HEK293 (cell line): ENCODE data around the gene PDE12.

Experiments used
- CTCF ChIA-PET: fragments of 350-600 bp; formaldehyde crosslinking; extraction: SDS; loops from one replicate; lab custom pipeline; 2021; ENCODE audit warnings: antibody characterized with exemption; lab: Yijun Ruan, JAX
- POLR2A ChIA-PET: fragments of 300-600 bp; formaldehyde crosslinking; extraction: SDS; loops from one replicate; lab custom pipeline; 2020; ENCODE audit warnings: antibody characterized with exemption, inconsistent platforms; lab: Yijun Ruan, JAX
- H3K27ac ChIP-seq: fragments of 200-500 bp; sonication (Bioruptor generic); 2 replicates; pipeline ENCODE4 v1.5.1; 2014; ENCODE audit warnings: low read depth, low read length, control low read depth, inconsistent platforms; ENCODE audit errors: extremely low read depth
- H3K36me3 ChIP-seq, 2 experiments: fragments of 200-500 bp in 1 of 2; sonication (Bioruptor generic) in 1 of 2; 1 replicate in 1 of 2; 2 replicates in 1 of 2; pipeline ENCODE4 v1.5.1; 2014 to 2017; ENCODE audit warnings: inconsistent platforms in 2 of 2, low read length in 2 of 2; ENCODE audit not compliant: control insufficient read depth in 2 of 2, insufficient read depth in 1 of 2
- H3K4me1 ChIP-seq: fragments of 200-500 bp; sonication (Bioruptor generic); 2 replicates; pipeline ENCODE4 v1.5.1; 2014; ENCODE audit warnings: mild to moderate bottlenecking, low read length, inconsistent platforms; ENCODE audit not compliant: control insufficient read depth, insufficient read depth
- H3K4me3 ChIP-seq: 2 replicates; pipeline ENCODE4 v1.5.1; 2011; ENCODE audit warnings: low read depth, mild to moderate bottlenecking, control low read depth, low read length, moderate library complexity
- H3K9me3 ChIP-seq: fragments of 200-500 bp; sonication (Bioruptor generic); 2 replicates; pipeline ENCODE4 v1.5.1; 2014; ENCODE audit warnings: low read depth, low read length, inconsistent platforms; ENCODE audit not compliant: control insufficient read depth, insufficient read depth
- GLI4 ChIP-seq: fragments of 450-650 bp; formaldehyde crosslinking; IDR thresholded peaks from 2 replicates; pipeline ENCODE4 v1.5.1; 2016; ENCODE audit warnings: missing biosample characterization, missing genetic modification characterization
- GLIS2 ChIP-seq: fragments of 450-650 bp; formaldehyde crosslinking; IDR thresholded peaks from 2 replicates; pipeline ENCODE4 v1.5.1; 2016; ENCODE audit warnings: missing biosample characterization, missing genetic modification characterization
- HIC1 ChIP-seq: fragments of 450-650 bp; formaldehyde crosslinking; IDR thresholded peaks from 2 replicates; pipeline ENCODE4 v1.5.1; 2016; ENCODE audit warnings: missing biosample characterization, missing genetic modification characterization
- IKZF3 ChIP-seq: fragments of 450-650 bp; IDR thresholded peaks from 2 replicates; pipeline ENCODE4 v1.5.0; 2018; ENCODE audit warnings: missing biosample characterization, mild to moderate bottlenecking, missing genetic modification characterization, moderate library complexity
- PBX3 ChIP-seq: sonication (generic); formaldehyde crosslinking; IDR thresholded peaks from 2 replicates; pipeline ENCODE4 v1.8.1; 2022; ENCODE audit warnings: mild to moderate bottlenecking, moderate library complexity, missing genetic modification reagents
- ZBTB48 ChIP-seq: fragments of 450-650 bp; formaldehyde crosslinking; IDR thresholded peaks from 2 replicates; pipeline ENCODE4 v1.5.1; 2016; ENCODE audit warnings: missing biosample characterization, missing genetic modification characterization
- ZFP3 ChIP-seq: fragments of 450-650 bp; formaldehyde crosslinking; IDR thresholded peaks from 2 replicates; pipeline ENCODE4 v1.5.1; 2016; ENCODE audit warnings: low read depth, missing biosample characterization, missing genetic modification characterization
- ZNF138 ChIP-seq: fragments of 450-650 bp; formaldehyde crosslinking; IDR thresholded peaks from 2 replicates; pipeline ENCODE4 v1.5.1; 2016; ENCODE audit warnings: missing biosample characterization, missing genetic modification characterization, borderline replicate concordance
- ZNF202 ChIP-seq: fragments of 450-650 bp; formaldehyde crosslinking; IDR thresholded peaks from 2 replicates; pipeline ENCODE4 v1.5.1; 2016; ENCODE audit warnings: missing biosample characterization, missing genetic modification characterization, borderline replicate concordance
- ZNF266 ChIP-seq: fragments of 450-650 bp; formaldehyde crosslinking; IDR thresholded peaks from 2 replicates; pipeline ENCODE4 v1.5.1; 2016; ENCODE audit warnings: missing biosample characterization, missing genetic modification characterization, low read depth
- ZNF274 ChIP-seq, 2 experiments: fragments of 200-500 bp in 1 of 2; fragments of 450-650 bp in 1 of 2; sonication (Bioruptor generic) in 1 of 2; formaldehyde crosslinking in 1 of 2; IDR thresholded peaks; 2 replicates each; pipeline versions ENCODE4 v1.5.1 to v1.6.1; 2014 to 2016; ENCODE audit warnings: borderline replicate concordance in 1 of 2, inconsistent platforms in 1 of 2, low read length in 1 of 2, missing biosample characterization in 1 of 2, missing genetic modification characterization in 1 of 2
- ZNF280C ChIP-seq: fragments of 450-650 bp; formaldehyde crosslinking; IDR thresholded peaks from 2 replicates; pipeline ENCODE4 v1.5.1; 2016; ENCODE audit warnings: missing biosample characterization, missing genetic modification characterization
- ZNF280D ChIP-seq: fragments of 450-650 bp; formaldehyde crosslinking; IDR thresholded peaks from 2 replicates; pipeline ENCODE4 v1.5.1; 2016; ENCODE audit warnings: missing biosample characterization, missing genetic modification characterization
- ZNF311 ChIP-seq: fragments of 450-650 bp; formaldehyde crosslinking; IDR thresholded peaks from 2 replicates; pipeline ENCODE4 v1.5.1; 2017; ENCODE audit warnings: missing biosample characterization, missing genetic modification characterization, borderline replicate concordance
- ZNF366 ChIP-seq: fragments of 450-650 bp; formaldehyde crosslinking; conservative IDR thresholded peaks from 2 replicates; pipeline ENCODE4 v1.5.1; 2016; ENCODE audit warnings: missing biosample characterization, missing genetic modification characterization
- ZNF426 ChIP-seq: fragments of 450-650 bp; formaldehyde crosslinking; IDR thresholded peaks from 2 replicates; pipeline ENCODE4 v1.5.1; 2017; ENCODE audit warnings: missing biosample characterization, missing genetic modification characterization, mild to moderate bottlenecking, inconsistent platforms, moderate library complexity
- ZNF510 ChIP-seq: fragments of 450-650 bp; formaldehyde crosslinking; IDR thresholded peaks from 2 replicates; pipeline ENCODE4 v1.5.1; 2018; ENCODE audit warnings: mild to moderate bottlenecking, missing genetic modification characterization, missing biosample characterization; ENCODE audit not compliant: insufficient replicate concordance
- ZNF513 ChIP-seq: fragments of 450-650 bp; IDR thresholded peaks from 2 replicates; pipeline ENCODE4 v1.5.1; 2018; ENCODE audit warnings: missing biosample characterization, missing genetic modification characterization
- ZNF624 ChIP-seq: fragments of 450-650 bp; formaldehyde crosslinking; IDR thresholded peaks from 2 replicates; pipeline ENCODE4 v1.5.1; 2017; ENCODE audit warnings: missing biosample characterization, missing genetic modification characterization
- ZNF629 ChIP-seq: fragments of 450-650 bp; formaldehyde crosslinking; IDR thresholded peaks from 2 replicates; pipeline ENCODE4 v1.5.1; 2017; ENCODE audit warnings: missing biosample characterization, missing genetic modification characterization
- ZNF654 ChIP-seq: fragments of 450-650 bp; formaldehyde crosslinking; IDR thresholded peaks from 2 replicates; pipeline ENCODE4 v1.5.1; 2016; ENCODE audit warnings: low read depth, missing biosample characterization, missing genetic modification characterization
- ZNF658 ChIP-seq: fragments of 450-650 bp; formaldehyde crosslinking; IDR thresholded peaks from 2 replicates; pipeline ENCODE4; 2016; ENCODE audit warnings: missing biosample characterization, missing genetic modification characterization
- ZNF677 ChIP-seq: fragments of 450-650 bp; IDR thresholded peaks from 2 replicates; pipeline ENCODE4 v1.5.0; 2018; ENCODE audit warnings: missing biosample characterization, mild to moderate bottlenecking, missing genetic modification characterization, moderate library complexity
- ZNF777 ChIP-seq: fragments of 450-650 bp; formaldehyde crosslinking; IDR thresholded peaks from 2 replicates; pipeline ENCODE4 v1.5.1; 2017; ENCODE audit warnings: missing biosample characterization, missing genetic modification characterization, borderline replicate concordance
- ZSCAN4 ChIP-seq: fragments of 450-650 bp; formaldehyde crosslinking; IDR thresholded peaks from 2 replicates; pipeline ENCODE4 v1.5.1; 2017; ENCODE audit warnings: missing biosample characterization, missing genetic modification characterization

The PDE12 gene

GRCh38 chr3:57555738-57556458 is at the start of gene PDE12:
Gene PDE12 (plus strand): TSS chr3:57556274. CDS start chr3:57556380, 106 bp downstream.
- POLR2A ChIA-PET, result interaction anchor here (0.5 to 2.3 kb wide), 8 partner anchors 10 to 360 kb away, joined by 3 to 11 read pairs (median 4); partner anchors contain the start of genes ARF4 and DNAH12
- CTCF ChIA-PET, result interaction anchor here (0.5 to 1.6 kb wide), 3 partner anchors 49 to 286 kb away, joined by 3 to 5 read pairs (median 5); no protein-coding TSS in a partner anchor
- H3K9me3 ChIP-seq, result no peaks in the 10 kb centered on the region
- H3K4me1 ChIP-seq, result no peaks in the 10 kb centered on the region
- H3K36me3 ChIP-seq, result peaks cover 5 to 33% of the 10 kb centered on the region in 2 experiments; a peak in 1 of 3 replicates
- peak within 1 kb of the TSS; percentile 96 for H3K4me3 ChIP-seq
- H3K27ac ChIP-seq, result peak within 1 kb of the TSS; percentile 61
- peak; percentile 35; the same call in 1 of the 2 replicates for TF ChIP-seq ZSCAN4 (tag by site-specific recombination)
- TF ChIP-seq ZNF280D (tag by site-specific recombination), result no peak
- no peak for TF ChIP-seq ZBTB48 (tag by site-specific recombination)
- TF ChIP-seq GLIS2 (tag by site-specific recombination), result peak; percentile 88
- TF ChIP-seq ZNF658 (tag by site-specific recombination), result no peak
- no peak for TF ChIP-seq ZNF274 (IDR thresholded peaks at IDR 0.05; ENCODE audit: low read length)
- no peak for TF ChIP-seq ZNF274 (tag by site-specific recombination; IDR thresholded peaks at IDR 0.05; ENCODE audit: borderline replicate concordance)
- TF ChIP-seq ZNF629 (tag by site-specific recombination), result peak; percentile 93
- TF ChIP-seq ZNF138 (tag by site-specific recombination), result no peak
- peak; percentile 46; the same call in 1 of the 2 replicates for TF ChIP-seq ZNF513 (tag by site-specific recombination)
- no peak for TF ChIP-seq ZNF311
- TF ChIP-seq ZNF510 (tag by site-specific recombination), result no peak
- no peak for TF ChIP-seq ZFP3 (tag by site-specific recombination)
- no peak for TF ChIP-seq ZNF677 (tag by site-specific recombination)
- TF ChIP-seq ZNF266, result no peak
- TF ChIP-seq ZNF654 (tag by site-specific recombination), result no peak
- TF ChIP-seq PBX3 (CRISPR knock-in tag), result no peak
- peak; percentile 56 for TF ChIP-seq IKZF3
- no peak for TF ChIP-seq ZNF280C
- TF ChIP-seq ZNF777 (tag by site-specific recombination), result no peak
- no peak for TF ChIP-seq ZNF202 (tag by site-specific recombination)
- TF ChIP-seq ZNF366, result peak; percentile 91
- peak; percentile 74; the same call in 1 of the 2 replicates for TF ChIP-seq GLI4 (tag by site-specific recombination)
- no peak for TF ChIP-seq ZNF426 (tag by site-specific recombination)
- peak; percentile 99 for TF ChIP-seq HIC1 (tag by site-specific recombination)
- TF ChIP-seq ZNF624, result no peak
